ENCODE results near the gene SCAF4.
"Not testable (repeated sequence)": the region's sequence is repeated elsewhere in the genome, so short reads cannot be mapped to it uniquely, and the experiment has no call there.

- TF ChIP-seq POLR2AphosphoS5 (IDR thresholded peaks at IDR 0.05); CTCF (IDR thresholded peaks at IDR 0.05); POLR2A (IDR thresholded peaks at IDR 0.05; ENCODE audit: low read depth); EP300 (IDR thresholded peaks at IDR 0.05): not testable (repeated sequence)
Observed at GRCh38 chr21:31737586-31738397, 5.9 kb upstream of the SCAF4 start.

Data from esophagus muscularis mucosa (tissue), 4 donors.